DMS53 treated with DMSO at 0.1 percent for 48 hours (cell line): ENCODE measurements around the gene RDH16.
A peak's percentile ranks its signal among the peaks of the same experiment; 100 is the strongest.

Experiments used
- DNase-seq: peaks from one replicate; lab custom pipeline; 2025; ENCODE audit not compliant: unreplicated experiment; lab: John Stamatoyannopoulos, UW

Gene RDH16, protein sequence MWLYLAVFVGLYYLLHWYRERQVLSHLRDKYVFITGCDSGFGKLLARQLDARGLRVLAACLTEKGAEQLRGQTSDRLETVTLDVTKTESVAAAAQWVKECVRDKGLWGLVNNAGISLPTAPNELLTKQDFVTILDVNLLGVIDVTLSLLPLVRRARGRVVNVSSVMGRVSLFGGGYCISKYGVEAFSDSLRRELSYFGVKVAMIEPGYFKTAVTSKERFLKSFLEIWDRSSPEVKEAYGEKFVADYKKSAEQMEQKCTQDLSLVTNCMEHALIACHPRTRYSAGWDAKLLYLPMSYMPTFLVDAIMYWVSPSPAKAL

GRCh38 chr12:56957229-56958052 is at the start of gene RDH16:
Gene RDH16 (minus strand): TSS chr12:56957608. CDS start chr12:56957462, 146 bp downstream.
- no peak for DNase-seq

DNA sequence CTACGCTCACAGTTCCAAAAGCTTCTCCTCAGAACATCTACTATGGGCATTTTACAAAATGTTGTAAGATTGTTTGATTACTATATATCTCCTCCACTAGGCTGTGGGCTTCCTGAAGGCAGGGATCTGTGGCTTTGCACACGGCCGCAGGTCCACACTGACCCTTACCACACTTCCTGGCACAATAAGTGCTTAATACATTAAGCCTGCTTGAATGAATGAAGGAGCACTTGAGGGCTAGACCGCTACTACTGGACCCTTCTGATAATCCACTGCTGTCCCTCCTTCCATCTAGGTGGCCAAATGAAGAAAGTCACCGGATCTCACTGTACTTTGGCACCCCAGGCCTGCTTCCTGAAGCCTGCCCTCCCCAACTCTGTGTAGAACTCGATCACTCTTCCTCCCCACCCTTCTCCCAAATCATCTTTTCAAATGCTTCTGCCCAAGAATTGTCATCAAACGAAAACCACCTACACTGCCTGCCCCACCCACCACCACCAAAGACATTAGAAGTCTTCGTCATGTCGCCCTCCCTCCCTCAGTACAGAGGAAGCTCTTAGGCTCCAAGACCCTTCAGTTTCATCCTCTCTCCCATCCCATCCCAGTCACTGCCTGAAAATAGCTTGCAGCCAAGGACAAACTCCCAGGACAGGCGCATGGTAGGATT is 49.5 kb upstream of the RDH16 start:
- no peak for DNase-seq

DNA sequence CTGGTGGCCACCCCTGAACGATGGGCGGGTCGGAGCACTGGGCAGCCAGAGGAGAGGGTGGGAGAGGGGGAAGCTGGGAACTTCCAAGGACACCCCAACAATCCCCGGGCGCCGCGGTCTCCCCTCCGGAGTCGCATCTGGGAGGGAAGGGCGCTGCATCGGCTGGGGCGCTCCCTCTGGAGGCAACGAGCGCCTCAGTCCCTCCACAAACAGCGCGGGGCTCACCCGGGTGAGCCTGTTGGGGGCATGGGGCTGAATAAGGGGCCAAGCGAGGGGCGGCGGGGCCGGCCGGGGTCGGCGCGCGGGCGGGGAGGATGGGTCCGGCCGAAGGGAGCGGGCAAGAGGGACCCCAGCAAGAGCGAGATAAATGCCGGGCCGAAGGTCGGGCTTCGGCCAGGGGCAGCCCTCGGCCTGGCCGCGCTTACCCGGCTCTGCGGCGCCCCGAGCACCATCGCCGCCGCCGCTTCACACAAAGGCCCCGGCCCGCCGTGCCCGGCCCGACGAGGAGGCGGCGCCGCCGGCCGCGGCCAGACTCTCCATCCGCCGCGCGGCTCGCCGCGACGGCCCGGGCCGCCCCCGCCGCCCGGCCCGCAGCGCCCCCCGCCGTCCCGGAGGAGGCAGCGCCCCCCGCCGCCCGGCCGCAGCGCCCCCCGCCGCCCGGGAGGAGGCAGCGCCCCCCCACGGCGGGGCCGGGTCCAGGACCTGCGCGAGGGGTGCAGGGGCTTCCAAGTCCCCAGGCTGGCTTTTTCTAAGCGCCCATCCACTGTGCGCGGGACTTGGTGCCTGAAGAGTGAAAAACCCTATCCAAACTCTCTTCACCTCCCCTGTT is 48.8 kb upstream of the RDH16 start, which contains the start of gene ZBTB39:
Gene ZBTB39 (minus strand): TSS at position 567 of the 829 bp plus-strand sequence. CDS start 1,629 bp downstream, outside the sequence.
- DNase-seq: peak; percentile 36

DNA sequence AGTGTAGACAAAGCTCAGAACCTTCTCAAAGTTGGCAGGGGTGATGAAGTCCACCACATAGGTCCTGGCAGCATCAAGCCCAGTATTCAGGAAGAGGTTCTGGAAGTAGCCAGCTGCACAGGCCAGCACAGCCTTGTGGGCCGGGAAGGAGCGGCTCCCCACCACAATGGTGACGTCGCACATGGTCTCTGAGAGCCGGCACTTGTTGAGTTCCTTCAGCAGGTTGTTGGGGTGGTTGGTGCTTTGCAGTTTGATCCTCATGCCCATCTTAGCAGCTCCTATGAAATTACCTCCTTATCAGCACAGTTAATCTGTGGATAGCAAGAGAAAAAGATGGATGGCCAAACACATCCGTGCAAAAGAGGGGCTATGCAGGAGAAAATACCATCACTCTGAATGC is 47.2 kb upstream of the RDH16 start:
- DNase-seq: no peak

- no peak for DNase-seq
Measured at GRCh38 chr12:57003395-57003794, 46.0 kb upstream of the RDH16 start.

DNA sequence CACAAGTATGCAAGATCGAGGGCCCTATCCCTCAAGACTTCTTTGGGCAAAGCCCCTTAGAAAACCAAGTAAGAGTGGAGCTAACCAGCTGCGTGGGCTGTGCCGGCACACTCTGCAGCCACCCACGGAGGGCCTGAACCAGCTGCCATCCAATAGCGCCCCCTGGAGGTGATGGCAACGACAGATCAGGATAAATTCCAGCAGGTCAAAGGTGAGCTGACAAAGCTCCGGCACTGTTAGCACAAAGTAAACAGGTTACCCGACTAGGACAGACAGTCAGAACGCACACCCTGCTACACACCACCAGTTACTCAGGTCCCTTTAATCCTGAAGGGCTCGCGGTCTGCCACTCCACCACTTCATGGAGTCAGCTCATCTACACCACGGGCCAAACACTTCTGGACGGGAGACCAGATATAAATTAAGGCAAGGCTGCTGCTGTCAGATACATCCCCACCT is 44.1 kb upstream of the RDH16 start:
- DNase-seq: peak; percentile 75

- no peak for DNase-seq
Measured at GRCh38 chr12:57000393-57000792, 43.0 kb upstream of the RDH16 start.

DNA sequence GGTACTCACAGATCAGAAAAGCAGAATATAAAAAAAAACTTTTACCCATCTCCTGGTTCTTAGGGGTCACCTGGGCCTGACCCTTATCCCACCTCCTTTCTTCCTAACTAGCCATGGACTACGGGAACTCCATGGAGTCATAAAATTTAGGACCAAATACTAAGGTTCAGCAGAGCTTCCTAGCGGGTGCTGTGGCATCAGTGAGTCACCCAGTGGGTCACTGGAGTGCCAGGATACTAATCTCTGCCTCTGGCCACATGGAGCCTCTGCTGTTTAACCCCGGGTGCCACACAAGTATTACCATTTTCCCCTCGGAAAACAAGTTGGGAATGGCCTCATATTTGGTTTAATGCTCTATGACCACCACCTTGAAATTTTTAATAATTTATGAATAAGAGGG is 42.0 kb upstream of the RDH16 start:
- no peak for DNase-seq

DNA sequence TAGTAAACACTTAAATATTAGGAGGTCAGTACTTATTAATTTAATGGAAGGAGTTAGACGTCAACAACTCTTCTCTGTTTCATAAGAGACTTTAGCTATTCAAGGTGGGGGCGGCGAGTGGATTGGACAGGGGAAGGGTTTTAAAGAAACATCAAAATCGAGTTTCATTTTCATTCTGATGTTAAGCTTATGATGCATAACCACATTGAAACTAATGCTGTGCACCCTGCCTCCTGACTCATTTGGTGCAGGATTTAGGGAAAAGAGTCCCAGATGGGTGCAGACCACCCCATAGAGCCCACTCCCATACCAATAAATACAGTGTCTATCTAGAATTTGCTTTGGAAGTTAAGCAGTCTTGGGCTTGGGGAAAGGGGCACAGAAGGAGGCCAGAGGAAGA is 41.6 kb upstream of the RDH16 start:
- DNase-seq: no peak

GRCh38 chr12:56998316-56998715 is 40.9 kb upstream of the RDH16 start:
- DNase-seq: no peak

DNA sequence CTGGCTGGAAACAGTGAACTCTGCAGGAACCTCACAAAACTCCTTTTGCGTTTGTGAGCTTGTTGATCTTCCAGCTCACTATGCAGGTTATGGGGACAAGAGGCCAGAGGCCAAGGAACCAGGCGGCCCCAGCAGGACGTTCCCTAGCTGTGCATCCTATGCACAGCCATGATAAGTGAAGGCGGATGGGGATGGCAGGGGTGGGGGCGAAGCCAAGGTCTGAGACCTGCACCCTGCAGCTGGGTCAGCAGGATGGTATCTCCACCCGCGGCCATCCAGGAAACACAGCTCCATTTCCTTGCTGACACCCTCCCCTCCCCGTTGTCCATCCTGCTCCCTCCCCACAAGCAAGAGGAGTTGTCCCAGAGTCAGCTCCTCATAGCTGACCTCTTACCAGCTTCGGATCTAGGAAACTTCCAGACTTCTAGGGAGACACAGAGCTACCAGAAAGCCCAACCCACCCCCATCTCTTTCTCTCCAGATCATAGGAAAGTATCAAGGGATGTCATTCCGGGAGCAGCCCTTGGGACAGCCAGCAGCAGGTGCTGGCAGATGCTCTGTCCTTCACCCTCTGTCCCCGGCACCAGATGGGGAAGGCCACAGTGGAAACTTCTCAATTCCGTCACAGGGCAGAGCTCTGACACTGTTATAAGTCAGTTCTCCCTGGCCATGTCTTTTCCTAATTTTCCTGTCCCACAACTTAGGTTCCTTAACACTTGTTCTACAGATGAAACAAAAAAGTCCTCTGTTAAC is 39.6 kb upstream of the RDH16 start:
- no peak for DNase-seq

GRCh38 chr12:56995930-56996496 is 38.6 kb upstream of the RDH16 start:
- no peak for DNase-seq

GRCh38 chr12:56995201-56995929 is 38.0 kb upstream of the RDH16 start:
- DNase-seq: no peak

GRCh38 chr12:56994231-56994746 is 36.9 kb upstream of the RDH16 start:
- DNase-seq: no peak

DNA sequence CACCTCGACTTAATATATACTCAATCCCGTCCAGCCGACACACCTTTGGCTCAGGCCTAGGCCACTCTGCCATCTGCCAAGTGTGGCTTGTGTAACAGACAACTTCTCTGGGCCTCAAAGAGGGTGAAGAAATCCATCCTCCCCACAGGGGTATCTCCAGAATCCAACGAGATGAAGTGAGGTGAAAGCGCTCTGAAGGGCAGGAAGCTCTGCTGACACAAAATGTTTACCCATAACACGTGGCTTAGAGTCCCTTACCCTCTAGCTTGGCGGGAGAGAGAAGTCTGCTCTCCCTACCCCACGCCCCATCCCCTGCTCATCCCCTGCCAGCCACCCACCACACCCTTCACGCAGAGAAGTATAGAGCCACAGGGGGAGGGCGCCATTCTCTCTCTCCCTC is 35.9 kb upstream of the RDH16 start:
- no peak for DNase-seq

DNA sequence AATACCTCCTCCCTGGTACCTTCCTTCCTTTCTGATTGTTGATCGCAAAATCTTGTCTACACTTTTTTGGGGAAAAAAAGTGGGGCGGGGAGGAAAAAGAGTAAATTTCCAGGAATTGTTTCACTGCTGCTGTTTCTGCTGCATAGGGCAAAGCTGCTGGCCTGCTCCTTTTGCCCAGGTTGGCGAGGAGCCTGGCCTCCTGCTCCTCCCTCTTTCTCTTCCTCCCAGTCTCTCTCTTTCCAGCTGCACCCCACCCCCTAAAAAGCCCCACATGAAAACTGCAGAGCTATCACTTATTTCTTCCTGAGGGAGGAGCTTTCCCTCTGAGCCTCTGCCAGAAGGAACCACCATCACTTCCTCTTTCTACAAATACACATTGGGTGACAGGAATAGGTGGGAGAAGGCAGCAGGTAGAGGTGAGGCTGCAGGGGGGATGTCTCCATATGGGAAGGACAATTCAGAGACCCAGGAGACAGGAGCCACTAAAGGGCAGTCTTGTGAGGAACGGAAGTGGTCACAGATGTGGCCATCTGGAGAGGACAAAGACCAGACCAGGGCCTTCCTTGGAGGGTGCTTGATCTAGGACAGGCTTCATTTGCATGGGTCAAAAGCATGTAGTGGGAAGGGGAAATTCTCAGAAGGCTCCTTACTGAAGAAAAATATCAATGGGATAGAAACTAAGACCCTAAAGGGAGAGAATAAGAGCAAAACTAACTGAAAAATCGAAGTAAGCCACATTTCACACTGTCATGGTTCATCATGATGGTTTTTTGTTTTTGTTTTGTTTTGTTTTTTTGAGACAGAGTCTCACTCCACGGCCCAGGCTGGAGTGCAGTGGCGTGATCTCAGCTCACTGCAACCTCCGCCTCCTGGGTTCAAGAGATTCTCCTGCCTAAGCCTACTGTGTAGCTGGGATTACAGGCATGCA is 34.2 kb upstream of the RDH16 start:
- no peak for DNase-seq

GRCh38 chr12:56990648-56991318 is 33.4 kb upstream of the RDH16 start:
- no peak for DNase-seq
